ENCODE data around the gene ARHGAP44.

Gene ARHGAP44

DNA sequence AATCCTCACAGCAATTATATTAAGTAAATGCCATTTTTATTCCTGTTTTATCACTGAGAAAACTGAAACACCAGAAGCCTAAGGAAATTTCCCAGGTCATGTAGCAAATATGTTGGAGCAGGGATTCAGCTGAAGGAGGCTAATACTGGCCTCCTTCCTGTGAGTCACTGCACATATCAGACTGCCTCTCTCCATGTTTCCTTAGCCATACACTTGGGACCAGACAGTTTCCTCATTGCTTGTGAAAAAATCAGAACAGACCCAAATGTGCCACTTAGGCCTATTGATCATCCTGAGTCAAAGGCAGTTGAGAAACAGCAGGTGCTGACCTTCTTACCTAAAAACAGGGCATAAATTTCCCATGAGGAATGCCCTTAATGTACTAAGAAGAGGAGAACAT is 247.5 kb downstream of the ARHGAP44 start:
- Mint-ChIP-seq H3K4me1 (ENCODE audit: low read depth) (peaks cover under 1% of the 10 kb centered on the region), H3K9me3 (no peaks in the 10 kb centered on the region), H3K27ac (no peak overlapping the region), H3K36me3 (ENCODE audit: low read depth) (no peaks in the 10 kb centered on the region), H3K4me3 (no peak overlapping the region), H3K27me3 (ENCODE audit: low read depth) (no peaks in the 10 kb centered on the region)

DNA sequence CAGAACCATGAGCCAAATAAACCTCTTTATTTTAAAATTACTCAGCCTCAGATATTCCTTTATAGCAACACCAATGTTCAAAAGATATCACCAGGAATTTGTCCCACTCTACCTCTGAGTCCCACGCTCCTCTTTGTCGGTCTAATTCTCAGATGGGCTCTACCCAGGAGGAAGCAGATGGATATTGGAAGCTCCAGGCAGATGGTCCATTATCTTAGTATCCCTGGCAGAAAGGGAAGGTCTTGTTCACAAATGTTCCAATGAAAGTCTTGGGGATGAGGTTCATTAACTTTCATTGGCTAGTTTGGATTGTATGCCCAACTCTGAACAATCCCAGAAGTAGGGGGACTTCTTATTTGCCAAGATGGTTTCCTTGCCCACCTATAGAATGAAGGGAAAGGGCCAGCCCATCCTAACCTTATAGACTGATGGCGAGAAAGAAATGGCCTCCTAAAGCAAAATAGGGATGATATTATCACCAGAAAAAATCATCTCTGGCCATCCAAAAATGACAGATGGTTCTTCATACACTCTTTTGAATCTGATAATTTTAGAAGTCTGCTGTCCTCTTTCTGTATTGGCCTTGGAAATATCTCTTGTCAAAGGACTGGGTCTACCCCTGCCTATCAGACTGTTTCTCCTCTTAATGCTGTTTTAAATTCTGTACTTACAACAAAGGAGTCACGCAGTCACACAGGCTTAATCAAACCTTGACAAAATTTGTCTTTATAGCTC is 249.8 kb downstream of the ARHGAP44 start:
- Mint-ChIP-seq H3K9me3 (no peaks in the 10 kb centered on the region), H3K4me1 (ENCODE audit: low read depth) (no peaks in the 10 kb centered on the region), H3K36me3 (ENCODE audit: low read depth) (no peaks in the 10 kb centered on the region), H3K4me3 (no peak overlapping the region), H3K27me3 (ENCODE audit: low read depth) (no peaks in the 10 kb centered on the region), H3K27ac (no peak overlapping the region)
